HT1080 (cell line): ENCODE data around the gene RAD54L2. TPM values are rescaled to one million over a fixed set of nuclear protein-coding genes. Genes with fewer than 3 reads are reported as not detected.
"Not testable (repeated sequence)": the region's sequence is repeated elsewhere in the genome, so short reads cannot be mapped to it uniquely, and the experiment has no call there.

ENCODE experiments used
- DNase-seq: peaks from one replicate; pipeline ENCODE4 v3.0.0-alpha.2; 2015; ENCODE audit warnings: low read depth
- polyA plus RNA-seq, 2 experiments: library from polyadenylated mRNA; depleted of rRNA; stranded (reverse); fragments of >200 nt; gene quantifications; 2 replicates each; pipeline ENCODE4 v1.2.3, GENCODE V29; 2015
- total RNA-seq: library from RNA; depleted of rRNA; stranded (reverse); fragments of >200 nt; shearing (Covaris generic); gene quantifications from 2 replicates; pipeline ENCODE4 v1.2.3, GENCODE V29; 2014; rRNA removed

Gene RAD54L2, protein sequence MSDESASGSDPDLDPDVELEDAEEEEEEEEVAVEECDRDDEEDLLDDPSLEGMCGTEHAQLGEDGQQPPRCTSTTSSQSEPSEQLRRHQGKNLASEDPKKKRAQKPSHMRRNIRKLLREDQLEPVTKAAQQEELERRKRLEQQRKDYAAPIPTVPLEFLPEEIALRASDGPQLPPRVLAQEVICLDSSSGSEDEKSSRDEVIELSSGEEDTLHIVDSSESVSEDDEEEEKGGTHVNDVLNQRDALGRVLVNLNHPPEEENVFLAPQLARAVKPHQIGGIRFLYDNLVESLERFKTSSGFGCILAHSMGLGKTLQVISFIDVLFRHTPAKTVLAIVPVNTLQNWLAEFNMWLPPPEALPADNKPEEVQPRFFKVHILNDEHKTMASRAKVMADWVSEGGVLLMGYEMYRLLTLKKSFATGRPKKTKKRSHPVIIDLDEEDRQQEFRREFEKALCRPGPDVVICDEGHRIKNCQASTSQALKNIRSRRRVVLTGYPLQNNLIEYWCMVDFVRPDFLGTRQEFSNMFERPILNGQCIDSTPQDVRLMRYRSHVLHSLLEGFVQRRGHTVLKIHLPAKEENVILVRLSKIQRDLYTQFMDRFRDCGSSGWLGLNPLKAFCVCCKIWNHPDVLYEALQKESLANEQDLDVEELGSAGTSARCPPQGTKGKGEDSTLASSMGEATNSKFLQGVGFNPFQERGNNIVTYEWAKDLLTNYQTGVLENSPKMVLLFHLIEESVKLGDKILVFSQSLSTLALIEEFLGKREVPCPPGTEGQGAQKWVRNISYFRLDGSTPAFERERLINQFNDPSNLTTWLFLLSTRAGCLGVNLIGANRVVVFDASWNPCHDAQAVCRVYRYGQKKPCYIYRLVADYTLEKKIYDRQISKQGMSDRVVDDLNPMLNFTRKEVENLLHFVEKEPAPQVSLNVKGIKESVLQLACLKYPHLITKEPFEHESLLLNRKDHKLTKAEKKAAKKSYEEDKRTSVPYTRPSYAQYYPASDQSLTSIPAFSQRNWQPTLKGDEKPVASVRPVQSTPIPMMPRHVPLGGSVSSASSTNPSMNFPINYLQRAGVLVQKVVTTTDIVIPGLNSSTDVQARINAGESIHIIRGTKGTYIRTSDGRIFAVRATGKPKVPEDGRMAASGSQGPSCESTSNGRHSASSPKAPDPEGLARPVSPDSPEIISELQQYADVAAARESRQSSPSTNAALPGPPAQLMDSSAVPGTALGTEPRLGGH (N-terminal part only)
- 9.3 and 12.3 TPM in 2 replicates for total RNA-seq
- 4.0 and 4.5 TPM in 2 replicates for polyA plus RNA-seq (2015; cell fraction: cytosol; rRNA removed)
- polyA plus RNA-seq (2015; cell fraction: nucleus; rRNA removed) = 10.1 and 10.8 TPM in 2 replicates

DNA sequence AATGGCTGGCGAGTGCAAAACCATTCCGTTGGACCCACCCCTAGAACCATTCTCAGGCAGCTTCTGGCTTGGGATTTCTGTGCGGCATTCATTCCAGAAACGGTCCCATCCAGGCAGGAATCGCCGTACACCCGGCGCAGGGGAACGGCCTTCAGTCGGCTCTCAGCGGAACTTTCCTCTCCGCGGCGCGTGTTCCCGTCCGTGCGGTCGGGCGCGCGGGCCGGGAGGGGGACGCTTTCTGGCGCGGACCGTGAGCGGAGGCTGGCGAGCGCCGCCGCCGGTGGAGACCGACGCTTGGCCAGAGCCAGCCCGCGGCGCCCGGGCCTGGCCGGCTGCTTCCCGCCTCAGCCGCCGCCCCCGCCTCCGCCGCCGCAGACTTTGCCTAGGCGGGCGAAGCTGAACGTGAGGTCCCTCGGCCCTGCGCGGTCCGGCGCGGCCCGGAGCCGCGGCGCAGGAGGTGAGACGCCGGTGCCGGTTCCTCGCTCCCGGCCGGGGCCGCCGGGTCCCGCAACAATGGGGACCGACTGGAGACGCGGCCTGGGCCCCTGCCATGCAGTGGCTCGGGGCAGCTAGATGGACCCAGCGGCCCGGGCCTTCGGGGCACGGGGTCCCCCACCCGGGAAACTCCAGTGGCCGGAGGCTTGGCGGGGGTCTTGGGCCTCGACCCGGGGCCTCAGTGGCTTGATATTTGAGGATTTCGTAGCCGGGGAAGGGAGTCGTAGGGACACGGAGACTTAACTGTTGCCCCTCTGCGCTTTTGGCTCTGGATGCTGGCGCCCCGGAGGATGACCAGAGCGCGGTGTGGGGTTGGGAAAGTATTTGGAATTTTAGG, at the start of gene RAD54L2:
Gene RAD54L2 (plus strand): TSS at position 261 of the 832 bp plus-strand sequence. CDS start 51,702 bp downstream, outside the sequence.
- DNase-seq = peak; percentile 78

GRCh38 chr3:51498876-51499738, 39.4 kb upstream of the RAD54L2 start:
- DNase-seq = peak; percentile 95

DNA sequence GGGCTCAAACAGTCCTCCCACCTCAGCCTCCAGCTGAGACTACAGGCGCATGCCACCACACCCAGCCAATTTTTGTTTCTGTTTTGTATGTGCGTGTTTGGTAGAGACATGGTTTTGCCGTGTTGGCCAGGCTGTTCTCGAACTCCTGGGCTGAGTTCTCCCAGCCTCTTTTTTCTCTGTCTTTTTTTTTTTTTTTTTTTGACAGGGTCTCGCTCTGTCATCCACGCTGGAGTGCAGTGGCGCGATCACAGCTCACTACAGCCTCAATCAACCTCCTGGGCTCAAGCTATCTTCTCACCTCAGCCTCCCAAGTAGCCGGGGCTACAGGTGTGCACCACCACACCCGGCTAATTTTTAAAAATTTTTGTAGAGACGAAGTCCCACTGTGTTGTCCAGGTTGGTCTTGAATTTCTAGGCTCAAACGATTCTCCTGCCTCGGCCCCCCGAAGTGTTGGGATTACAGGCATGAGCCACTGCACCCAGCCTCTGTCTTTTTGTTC, 37.8 kb upstream of the RAD54L2 start:
- DNase-seq = no peak

DNA sequence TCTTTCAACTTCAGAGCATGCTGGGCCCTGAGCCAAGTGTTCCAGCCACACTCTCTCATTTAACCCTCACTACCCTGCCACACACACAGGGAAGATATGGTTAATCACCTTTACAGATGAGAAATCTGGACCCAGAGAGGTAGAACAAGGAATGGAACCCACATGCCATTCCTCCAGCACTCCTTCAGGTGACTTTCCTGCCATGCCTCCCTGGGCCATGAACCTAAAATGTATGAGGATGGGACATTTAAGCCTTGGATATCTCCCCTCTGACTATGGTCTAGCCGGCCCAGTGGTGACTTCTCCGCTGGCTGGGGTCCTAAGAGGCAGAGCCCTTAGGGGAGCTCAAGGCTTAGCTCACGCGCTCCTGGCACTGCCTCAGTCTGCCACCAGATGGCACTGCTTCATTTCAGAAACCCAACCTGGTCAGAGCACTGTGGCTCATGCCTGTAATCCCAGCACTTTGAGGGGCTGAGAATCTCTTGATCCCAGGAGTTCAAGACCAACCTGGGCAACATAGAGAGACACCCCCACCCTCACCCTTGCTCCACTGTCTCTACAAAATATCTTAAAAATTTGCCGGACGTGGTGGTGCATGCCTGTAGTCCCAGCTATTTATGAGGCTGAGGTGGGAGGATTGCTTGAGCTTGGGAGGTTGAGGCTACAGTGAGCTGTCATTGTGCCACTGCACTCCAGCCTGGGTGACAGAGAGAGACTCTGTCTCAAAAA, 36.5 kb upstream of the RAD54L2 start:
- DNase-seq = peak; percentile 70

DNA sequence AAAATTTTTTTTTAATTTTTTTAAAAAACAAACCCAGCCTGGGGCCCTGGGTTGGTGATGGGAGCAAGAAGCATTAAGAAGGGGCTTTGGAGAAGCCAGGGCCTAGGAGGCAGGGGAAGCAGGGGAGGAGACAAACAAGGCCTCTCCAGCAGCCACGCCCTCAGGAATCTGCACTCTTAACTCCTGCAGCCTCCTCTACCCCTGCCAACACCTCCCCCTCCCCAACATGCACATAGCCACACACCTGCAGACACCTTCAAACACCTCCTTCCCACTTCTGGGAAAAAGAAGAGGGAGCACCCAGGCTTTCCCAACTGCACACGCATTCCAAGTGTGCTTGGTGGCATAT, 36.0 kb upstream of the RAD54L2 start:
- DNase-seq = no peak

GRCh38 chr3:51503007-51503406, 35.5 kb upstream of the RAD54L2 start:
- DNase-seq = no peak

- DNase-seq = no peak
Measured at GRCh38 chr3:51508255-51508654, 30.3 kb upstream of the RAD54L2 start.

GRCh38 chr3:51510996-51511395, 27.5 kb upstream of the RAD54L2 start:
- no peak for DNase-seq

DNA sequence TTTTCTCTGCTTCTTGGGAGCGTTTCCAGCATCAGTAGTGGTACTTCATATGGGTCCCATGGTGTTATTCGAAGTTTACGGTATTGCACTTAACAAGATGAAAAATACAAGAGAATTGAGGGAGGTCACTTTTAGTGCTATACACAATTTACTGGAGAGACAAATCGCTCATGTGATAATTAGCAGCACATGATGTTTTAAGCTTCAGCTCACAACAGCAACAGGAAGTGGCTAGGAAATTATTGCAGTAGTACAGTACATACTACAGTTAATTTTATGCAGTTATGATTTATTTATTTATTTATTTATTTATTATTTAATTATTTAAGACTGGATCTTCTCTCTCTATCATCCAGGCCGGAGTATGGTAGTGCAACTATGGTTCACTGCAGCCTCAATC, 24.3 kb upstream of the RAD54L2 start:
- no peak for DNase-seq

DNA sequence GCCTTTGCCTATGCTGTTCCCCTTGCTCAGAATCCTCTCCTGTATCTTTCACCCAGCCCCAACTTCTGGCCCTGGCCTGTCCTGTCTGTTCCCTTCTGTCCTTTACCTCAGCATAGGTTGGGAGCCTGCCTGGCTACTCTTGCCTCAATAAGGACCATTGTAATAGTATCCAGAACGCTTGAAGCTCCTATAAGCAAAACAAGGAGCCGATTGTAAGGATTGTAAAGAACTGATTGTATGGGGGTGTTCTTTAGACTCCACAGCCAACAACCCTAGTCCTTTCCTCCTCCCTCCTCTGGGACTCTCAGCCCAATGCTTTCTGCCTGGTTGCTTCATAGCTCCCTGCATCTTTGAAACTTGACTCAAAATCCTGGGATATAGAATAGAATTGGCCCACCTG, 18.7 kb upstream of the RAD54L2 start:
- DNase-seq = no peak

DNA sequence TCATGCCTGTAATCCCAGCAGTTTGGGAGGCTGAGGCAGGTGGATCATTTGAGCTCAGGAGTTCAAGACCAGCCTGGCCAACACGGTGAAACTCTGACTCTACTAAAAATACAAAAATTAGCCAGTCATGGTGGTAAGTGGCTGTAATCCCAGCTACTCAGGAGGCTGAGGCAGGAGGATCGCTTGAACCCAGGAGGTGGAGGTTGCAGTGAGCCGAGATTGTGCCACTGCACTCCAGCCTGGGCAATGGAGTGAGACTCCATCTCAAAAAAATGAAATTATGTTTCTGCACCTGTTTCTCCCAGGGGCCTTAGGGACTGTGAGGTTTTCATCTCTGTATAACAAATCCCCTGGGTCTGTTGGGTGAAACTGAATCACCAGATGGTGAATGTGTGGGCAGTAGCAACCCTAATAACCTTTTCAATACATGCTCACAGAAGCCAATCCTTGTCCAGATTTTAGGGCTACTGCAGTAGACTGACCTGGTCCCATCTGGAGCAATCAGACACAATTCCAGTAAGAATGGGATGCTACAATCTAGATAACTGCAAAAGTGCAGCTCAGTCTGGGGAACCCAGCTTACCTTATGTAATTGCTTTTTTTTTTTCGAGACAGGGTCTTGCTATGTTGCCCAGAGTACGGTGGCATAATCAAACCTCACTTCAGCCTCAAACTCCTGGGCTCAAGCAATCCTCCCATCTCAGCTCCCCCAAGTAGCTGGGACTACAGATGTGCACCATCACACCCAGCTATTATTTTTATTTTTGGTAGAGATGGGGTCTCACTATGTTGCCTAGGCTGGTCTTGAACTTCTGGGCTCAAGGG, 17.4 kb upstream of the RAD54L2 start:
- DNase-seq = not testable (repeated sequence)

- no peak for DNase-seq
Measured at GRCh38 chr3:51522273-51522962, 16.1 kb upstream of the RAD54L2 start.

- not testable (repeated sequence) for DNase-seq
Measured at GRCh38 chr3:51524874-51525273, 13.6 kb upstream of the RAD54L2 start.

- peak; percentile 10 for DNase-seq
Measured at GRCh38 chr3:51530485-51530884, 8.0 kb upstream of the RAD54L2 start.

DNA sequence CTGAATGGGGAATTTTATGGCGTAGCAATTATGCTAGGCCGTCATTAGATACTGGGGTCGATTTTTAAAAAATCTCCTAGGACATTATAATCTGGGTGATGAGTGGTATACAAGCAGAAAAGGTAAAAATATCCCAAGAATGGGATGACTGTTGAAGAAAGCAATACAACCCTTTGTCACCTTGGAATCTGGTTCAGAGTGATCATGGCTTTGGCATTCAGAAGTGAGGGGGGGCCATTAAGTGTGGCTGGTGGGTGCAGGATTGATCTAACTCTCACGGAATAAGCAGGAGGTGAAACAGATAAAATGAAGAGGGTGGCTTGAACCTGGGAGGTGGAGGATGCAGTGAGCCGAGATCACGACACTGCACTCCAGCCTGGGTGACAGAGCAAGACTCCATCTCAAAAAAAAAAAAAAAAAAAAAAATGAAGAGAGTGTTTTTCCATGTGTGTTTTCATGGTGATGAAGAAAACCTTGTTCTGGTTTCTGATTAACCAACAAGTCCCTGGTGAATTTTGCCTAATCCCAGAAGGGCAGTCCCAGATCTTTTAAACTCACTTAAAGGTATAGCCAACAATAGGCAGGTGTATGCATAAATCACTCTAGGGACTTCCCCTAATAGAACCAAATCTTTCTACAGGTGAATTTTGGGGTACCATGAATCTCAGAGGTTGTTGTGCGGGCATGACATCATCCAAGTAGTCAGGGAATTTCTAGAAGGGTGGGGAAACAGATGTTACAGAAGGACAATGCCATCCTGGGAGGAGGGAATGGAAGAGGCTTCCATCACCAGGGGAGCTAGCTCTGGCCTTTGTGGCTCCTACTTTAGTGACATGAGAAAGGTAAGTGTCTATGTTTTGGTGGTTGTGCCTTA, 3.1 kb upstream of the RAD54L2 start:
- no peak for DNase-seq

GRCh38 chr3:51537631-51538030, 888 bp upstream of the RAD54L2 start:
- DNase-seq = not testable (repeated sequence)
